SU-DHL-6 (cell line): Measurements from ENCODE around the gene ASTN1.

Experiments used
- EZH2phosphoT487 ChIP-seq: fragments of 200-600 bp; sonication (generic), shearing (Covaris generic); conservative IDR thresholded peaks from 2 replicates; pipeline ENCODE4 v1.6.1; 2018; ENCODE audit warnings: mild to moderate bottlenecking, antibody characterized with exemption, low read length, moderate library complexity, mixed read lengths
- TF ChIP-seq, protein P1 (sequence below): fragments of 200-600 bp; sonication (generic); IDR thresholded peaks from one replicate; pipeline ENCODE4 v1.5.1; 2017; ENCODE audit warnings: antibody characterized with exemption, mild to moderate bottlenecking, low read length, moderate library complexity; ENCODE audit not compliant: insufficient read depth, poor library complexity, severe bottlenecking

DNA sequence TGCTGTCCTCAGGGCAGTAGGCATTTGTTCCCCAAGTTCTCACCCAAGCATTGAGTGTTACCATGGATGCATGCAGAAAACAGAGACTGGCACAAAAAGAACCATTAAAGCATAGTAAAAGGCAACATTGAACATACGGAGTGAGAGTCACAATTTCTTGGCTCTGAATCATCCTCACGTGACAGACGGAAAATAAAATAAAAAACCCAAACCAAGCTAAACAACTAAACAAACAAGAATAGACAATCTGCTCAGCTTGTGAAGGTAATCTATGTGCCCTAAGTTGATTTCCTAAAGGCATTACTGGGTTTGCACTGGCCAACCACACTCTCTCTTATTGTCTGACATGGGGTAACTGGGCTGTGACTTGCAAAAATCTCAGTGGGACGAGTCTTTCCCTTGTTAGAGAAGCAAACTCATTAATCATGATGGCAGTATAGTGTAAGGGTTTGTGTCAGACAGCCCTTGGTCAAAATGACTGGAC is 306.0 kb downstream of the ASTN1 start:
- TF ChIP-seq, protein P1, sequence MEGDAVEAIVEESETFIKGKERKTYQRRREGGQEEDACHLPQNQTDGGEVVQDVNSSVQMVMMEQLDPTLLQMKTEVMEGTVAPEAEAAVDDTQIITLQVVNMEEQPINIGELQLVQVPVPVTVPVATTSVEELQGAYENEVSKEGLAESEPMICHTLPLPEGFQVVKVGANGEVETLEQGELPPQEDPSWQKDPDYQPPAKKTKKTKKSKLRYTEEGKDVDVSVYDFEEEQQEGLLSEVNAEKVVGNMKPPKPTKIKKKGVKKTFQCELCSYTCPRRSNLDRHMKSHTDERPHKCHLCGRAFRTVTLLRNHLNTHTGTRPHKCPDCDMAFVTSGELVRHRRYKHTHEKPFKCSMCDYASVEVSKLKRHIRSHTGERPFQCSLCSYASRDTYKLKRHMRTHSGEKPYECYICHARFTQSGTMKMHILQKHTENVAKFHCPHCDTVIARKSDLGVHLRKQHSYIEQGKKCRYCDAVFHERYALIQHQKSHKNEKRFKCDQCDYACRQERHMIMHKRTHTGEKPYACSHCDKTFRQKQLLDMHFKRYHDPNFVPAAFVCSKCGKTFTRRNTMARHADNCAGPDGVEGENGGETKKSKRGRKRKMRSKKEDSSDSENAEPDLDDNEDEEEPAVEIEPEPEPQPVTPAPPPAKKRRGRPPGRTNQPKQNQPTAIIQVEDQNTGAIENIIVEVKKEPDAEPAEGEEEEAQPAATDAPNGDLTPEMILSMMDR: no peak
- no peak for TF ChIP-seq EZH2phosphoT487
